ENCODE data around the gene UBL4A.

The UBL4A gene

DNA sequence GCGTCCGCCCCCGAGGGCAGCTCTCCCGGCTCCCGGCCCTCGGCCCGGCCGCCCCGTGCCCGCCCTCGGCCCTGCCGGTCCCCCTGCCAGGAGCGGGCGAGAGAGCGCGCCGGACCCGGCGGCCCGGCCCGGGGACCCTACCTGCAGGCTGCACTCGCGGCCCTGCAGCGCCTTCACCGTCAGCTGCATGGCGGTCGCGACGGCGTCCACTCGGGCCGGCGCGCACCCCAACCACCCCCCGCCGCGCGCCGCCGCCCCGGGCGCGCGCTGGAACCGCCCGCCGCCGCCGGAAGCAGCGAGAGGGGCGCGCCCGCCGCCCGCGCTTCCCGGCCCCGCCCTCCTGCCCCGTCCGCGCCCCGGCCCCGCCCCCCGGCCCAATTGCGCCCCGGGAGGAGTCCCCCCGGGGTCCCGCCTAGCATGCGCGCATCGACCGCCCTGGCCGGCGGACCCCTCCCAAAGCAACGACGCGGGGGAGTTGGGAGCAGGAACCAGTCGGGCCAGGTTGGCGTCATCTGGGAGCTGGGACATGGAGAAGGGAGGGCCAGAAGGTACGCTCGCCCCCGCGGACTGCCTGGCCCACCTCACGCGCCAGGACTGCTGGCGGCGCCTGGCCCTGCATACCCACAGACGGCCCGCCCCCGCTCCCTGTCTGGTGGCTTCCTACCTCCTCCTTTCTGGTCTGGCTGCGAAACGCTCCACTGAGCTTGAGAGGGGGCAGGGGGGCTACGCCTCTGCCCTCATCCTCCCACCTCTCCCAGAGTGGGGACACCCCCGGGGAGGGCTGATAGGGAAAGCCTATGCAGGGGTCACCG is at the start of gene UBL4A:
TSS of gene UBL4A (minus strand) at position 220 of the 812 bp plus-strand sequence. CDS start at position 189, 31 bp downstream.
- peaks cover 55% of the 10 kb centered on the region for H3K36me3 Mint-ChIP-seq (ENCODE audit: low read depth)
- peaks cover 42% of the 10 kb centered on the region for H3K4me1 Mint-ChIP-seq (ENCODE audit: low read depth)
- peak within 1 kb of the TSS; percentile 78 for H3K4me3 Mint-ChIP-seq
- DNase-seq: peak; percentile 77
- no peaks in the 10 kb centered on the region for H3K9me3 Mint-ChIP-seq
- H3K27me3 Mint-ChIP-seq: peaks cover 17% of the 10 kb centered on the region
- peak within 1 kb of the TSS; percentile 85 for H3K27ac Mint-ChIP-seq

DNA sequence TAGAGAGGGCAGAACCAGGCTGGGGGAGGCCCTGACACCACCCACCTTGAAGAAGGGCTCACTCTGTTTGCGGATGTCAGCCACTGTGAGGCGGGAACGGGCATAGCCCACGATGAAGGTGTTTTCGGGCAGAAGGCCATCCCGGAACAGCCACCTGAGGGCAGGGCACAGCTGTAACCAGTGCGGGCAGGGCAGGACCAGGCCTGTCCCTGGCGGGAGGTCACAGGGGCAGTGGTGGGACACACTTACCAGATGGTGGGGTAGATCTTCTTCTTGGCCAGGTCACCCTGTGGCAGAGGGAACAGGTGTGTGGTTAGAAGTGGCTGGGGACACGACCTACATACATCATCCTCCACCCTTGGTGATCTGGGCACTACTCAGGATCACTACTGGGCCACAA is 49.5 kb upstream of the UBL4A start:
- Mint-ChIP-seq H3K36me3 (ENCODE audit: low read depth) (peaks cover 64% of the 10 kb centered on the region), H3K9me3 (no peaks in the 10 kb centered on the region), H3K27ac (no peak overlapping the region), H3K27me3 (peaks cover 22% of the 10 kb centered on the region), H3K4me1 (ENCODE audit: low read depth) (peaks cover 26% of the 10 kb centered on the region), H3K4me3 (no peak overlapping the region)
- no peak for DNase-seq

- Mint-ChIP-seq H3K9me3 (no peaks in the 10 kb centered on the region), H3K36me3 (ENCODE audit: low read depth) (peaks cover 64% of the 10 kb centered on the region), H3K27me3 (peaks cover 18% of the 10 kb centered on the region), H3K4me3 (no peak overlapping the region), H3K4me1 (ENCODE audit: low read depth) (peaks cover 23% of the 10 kb centered on the region), H3K27ac (peak overlapping the region; percentile 69)
- peak; percentile 96 for DNase-seq
These were observed 48.3 kb upstream of the UBL4A start for GRCh38 chrX:154534526-154535322.

DNA sequence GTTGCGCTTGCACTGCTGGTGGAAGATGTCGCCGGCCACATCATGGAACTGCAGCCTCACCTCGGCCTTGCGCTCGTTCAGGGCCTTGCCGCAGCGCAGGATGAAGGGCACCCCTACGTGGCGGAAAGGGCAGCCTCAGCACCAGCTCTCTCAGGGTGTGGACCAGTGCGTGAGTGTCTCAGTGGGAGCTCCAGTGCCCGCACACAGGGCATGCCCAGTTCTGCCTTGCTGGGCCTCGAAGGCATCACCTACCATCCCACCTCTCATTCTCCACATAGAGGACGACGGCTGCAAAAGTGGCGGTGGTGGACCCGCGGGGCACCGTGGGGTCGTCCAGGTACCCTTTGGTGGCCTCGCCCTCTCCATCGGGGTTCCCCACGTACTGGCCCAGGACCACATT is 46.3 kb upstream of the UBL4A start:
- peaks cover 10% of the 10 kb centered on the region for H3K27me3 Mint-ChIP-seq
- no peaks in the 10 kb centered on the region for H3K9me3 Mint-ChIP-seq
- no peak overlapping the region for H3K27ac Mint-ChIP-seq
- H3K4me3 Mint-ChIP-seq: no peak overlapping the region
- DNase-seq: no peak
- peaks cover 12% of the 10 kb centered on the region for H3K4me1 Mint-ChIP-seq (ENCODE audit: low read depth)
- peaks cover 53% of the 10 kb centered on the region for H3K36me3 Mint-ChIP-seq (ENCODE audit: low read depth)

DNA sequence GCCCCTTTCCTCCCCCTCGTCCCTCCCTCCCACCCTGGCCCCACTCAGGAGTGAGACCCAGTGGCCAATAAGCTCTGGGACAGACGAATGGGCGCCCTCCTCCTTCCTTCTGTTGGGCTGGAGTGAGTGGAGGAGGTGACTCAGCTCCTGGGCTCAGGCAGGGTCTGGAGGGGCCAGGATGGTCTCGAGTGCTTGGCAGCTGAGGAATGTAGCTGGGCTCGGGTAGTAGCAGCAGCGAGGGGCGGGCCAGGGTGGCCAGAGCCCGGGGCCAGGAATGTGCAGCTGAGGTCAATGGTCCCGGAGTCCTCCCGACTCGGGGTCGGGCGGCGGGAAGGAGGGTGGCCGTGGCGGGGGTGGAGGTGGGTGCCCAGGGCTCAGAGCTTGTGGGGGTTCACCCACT is 45.2 kb upstream of the UBL4A start:
- H3K27me3 Mint-ChIP-seq: peaks cover 8% of the 10 kb centered on the region
- no peak for DNase-seq
- no peak overlapping the region for H3K27ac Mint-ChIP-seq
- no peak overlapping the region for H3K4me3 Mint-ChIP-seq
- no peaks in the 10 kb centered on the region for H3K9me3 Mint-ChIP-seq
- H3K4me1 Mint-ChIP-seq (ENCODE audit: low read depth): peaks cover 20% of the 10 kb centered on the region
- peaks cover 51% of the 10 kb centered on the region for H3K36me3 Mint-ChIP-seq (ENCODE audit: low read depth)

- Mint-ChIP-seq H3K27ac (no peak overlapping the region), H3K27me3 (peaks cover 2% of the 10 kb centered on the region), H3K9me3 (no peaks in the 10 kb centered on the region), H3K4me1 (ENCODE audit: low read depth) (peaks cover 28% of the 10 kb centered on the region), H3K4me3 (no peak overlapping the region), H3K36me3 (ENCODE audit: low read depth) (peaks cover 40% of the 10 kb centered on the region)
- no peak for DNase-seq
These were observed 43.9 kb upstream of the UBL4A start for GRCh38 chrX:154530286-154530685.

GRCh38 chrX:154529206-154529612 is 42.8 kb upstream of the UBL4A start:
- H3K9me3 Mint-ChIP-seq: no peaks in the 10 kb centered on the region
- peaks cover 31% of the 10 kb centered on the region for H3K36me3 Mint-ChIP-seq (ENCODE audit: low read depth)
- H3K4me1 Mint-ChIP-seq (ENCODE audit: low read depth): peaks cover 21% of the 10 kb centered on the region
- no peaks in the 10 kb centered on the region for H3K27me3 Mint-ChIP-seq
- H3K27ac Mint-ChIP-seq: no peak overlapping the region
- no peak overlapping the region for H3K4me3 Mint-ChIP-seq
- no peak for DNase-seq

- H3K27me3 Mint-ChIP-seq: peaks cover 9% of the 10 kb centered on the region
- DNase-seq: peak; percentile 68
- H3K4me1 Mint-ChIP-seq (ENCODE audit: low read depth): peaks cover 20% of the 10 kb centered on the region
- H3K9me3 Mint-ChIP-seq: no peaks in the 10 kb centered on the region
- peak overlapping the region; percentile 29 for H3K27ac Mint-ChIP-seq
- H3K36me3 Mint-ChIP-seq (ENCODE audit: low read depth): peaks cover 10% of the 10 kb centered on the region
- H3K4me3 Mint-ChIP-seq: no peak overlapping the region
These were observed 40.7 kb upstream of the UBL4A start for GRCh38 chrX:154526901-154527675.

DNA sequence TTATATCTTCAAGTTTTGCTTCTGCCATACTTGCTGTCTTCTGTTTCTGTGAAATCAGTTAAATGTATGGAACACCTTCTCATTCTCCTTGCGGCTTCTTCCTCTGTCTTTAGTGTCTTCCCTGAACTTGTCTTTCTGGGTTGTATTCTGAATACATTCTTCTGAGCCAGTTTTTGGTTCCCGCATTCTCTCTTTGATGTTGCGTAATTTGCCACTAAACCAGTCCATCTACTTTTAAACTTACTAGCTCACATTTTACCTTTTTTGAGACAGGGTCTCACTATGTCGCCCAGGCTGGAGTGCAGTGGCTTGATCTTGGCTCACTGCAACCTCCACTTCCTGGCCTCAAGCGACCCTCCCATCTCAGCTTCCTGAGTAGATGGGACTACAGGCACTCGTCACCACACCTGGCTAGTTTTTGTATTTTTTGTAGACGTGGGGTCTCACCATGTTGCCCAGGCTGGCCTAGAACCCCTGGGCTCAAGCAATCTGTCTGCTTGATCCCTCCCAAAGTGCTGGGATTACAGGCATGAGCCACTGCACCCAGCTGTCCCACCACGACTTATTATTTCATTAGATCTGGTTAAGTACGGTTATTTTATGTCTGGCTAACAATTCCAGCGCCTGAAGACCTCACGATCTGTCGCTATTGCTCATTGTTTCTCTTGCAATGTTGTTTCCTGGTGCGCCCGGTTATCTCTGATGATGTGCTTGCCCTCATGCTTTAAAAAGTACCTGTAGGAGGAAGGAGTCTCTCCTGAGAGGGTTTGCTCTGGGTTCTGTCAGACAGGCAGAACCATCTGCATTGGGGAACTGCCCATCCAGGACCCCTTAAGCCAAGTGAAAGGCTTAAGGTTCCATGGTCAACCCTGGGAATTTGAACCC is 39.4 kb upstream of the UBL4A start:
- Mint-ChIP-seq H3K9me3 (no peaks in the 10 kb centered on the region), H3K27ac (no peak overlapping the region), H3K27me3 (peaks cover 9% of the 10 kb centered on the region), H3K4me1 (ENCODE audit: low read depth) (peaks cover 20% of the 10 kb centered on the region), H3K4me3 (no peak overlapping the region), H3K36me3 (ENCODE audit: low read depth) (peaks cover 4% of the 10 kb centered on the region)
- no peak for DNase-seq

- H3K4me3 Mint-ChIP-seq: no peak overlapping the region
- peaks cover 24% of the 10 kb centered on the region for H3K27me3 Mint-ChIP-seq
- H3K27ac Mint-ChIP-seq: no peak overlapping the region
- H3K4me1 Mint-ChIP-seq (ENCODE audit: low read depth): peaks cover 11% of the 10 kb centered on the region
- H3K9me3 Mint-ChIP-seq: no peaks in the 10 kb centered on the region
- H3K36me3 Mint-ChIP-seq (ENCODE audit: low read depth): peaks cover 7% of the 10 kb centered on the region
- no peak for DNase-seq
These were observed 33.0 kb upstream of the UBL4A start for GRCh38 chrX:154519389-154519788.

GRCh38 chrX:154517101-154517781 is 30.8 kb upstream of the UBL4A start:
- Mint-ChIP-seq H3K9me3 (no peaks in the 10 kb centered on the region), H3K4me1 (ENCODE audit: low read depth) (peaks cover 20% of the 10 kb centered on the region), H3K4me3 (no peak overlapping the region), H3K36me3 (ENCODE audit: low read depth) (peaks cover 8% of the 10 kb centered on the region), H3K27me3 (peaks cover 20% of the 10 kb centered on the region), H3K27ac (no peak overlapping the region)
- no peak for DNase-seq

GRCh38 chrX:154516656-154517100 is 30.3 kb upstream of the UBL4A start:
- DNase-seq: no peak
- peaks cover 20% of the 10 kb centered on the region for H3K27me3 Mint-ChIP-seq
- peak overlapping the region; percentile 90 for H3K27ac Mint-ChIP-seq
- H3K4me1 Mint-ChIP-seq (ENCODE audit: low read depth): peaks cover 22% of the 10 kb centered on the region
- peak overlapping the region; percentile 83 for H3K4me3 Mint-ChIP-seq
- H3K9me3 Mint-ChIP-seq: no peaks in the 10 kb centered on the region
- H3K36me3 Mint-ChIP-seq (ENCODE audit: low read depth): peaks cover 10% of the 10 kb centered on the region

DNA sequence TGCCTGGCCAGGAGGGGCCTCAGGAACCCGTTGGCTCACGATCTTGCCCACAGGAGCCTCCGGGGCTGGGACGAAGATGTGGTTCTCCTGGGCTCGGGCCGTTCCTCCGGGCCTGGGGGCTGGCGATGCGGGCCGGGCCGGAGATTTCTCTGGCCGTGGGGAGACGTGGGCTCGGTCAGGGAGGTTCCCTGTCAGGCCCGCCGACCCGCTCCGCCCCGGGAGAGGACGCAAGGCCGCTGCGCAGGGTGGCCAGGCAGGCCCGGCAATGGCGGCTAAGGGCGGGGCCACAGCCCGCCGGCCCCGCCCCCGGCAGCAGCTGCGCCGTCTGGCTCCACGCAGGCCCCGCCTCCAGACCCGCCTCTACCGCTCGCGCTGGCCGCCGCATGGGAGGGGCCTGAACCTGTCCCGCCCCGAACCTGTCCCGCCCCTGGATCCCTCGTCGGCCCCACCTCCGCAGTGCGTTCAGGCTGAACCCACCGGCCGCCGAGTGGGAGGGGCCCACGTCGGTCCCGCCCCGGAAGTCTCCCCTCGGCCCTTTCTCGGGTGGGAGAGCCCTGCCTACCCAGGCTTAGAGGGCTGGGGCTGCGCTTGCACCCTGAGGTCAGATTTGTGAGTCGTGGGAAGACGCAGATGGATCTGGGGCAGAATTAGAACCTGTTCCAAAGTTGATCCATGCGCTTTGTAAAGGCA is 29.7 kb upstream of the UBL4A start, which contains the start of gene FAM3A:
TSS of gene FAM3A (minus strand) at position 267 of the 690 bp plus-strand sequence. CDS start 460 bp downstream, outside the sequence.
- Mint-ChIP-seq H3K9me3 (no peaks in the 10 kb centered on the region), H3K4me3 (peak within 1 kb of the TSS; percentile 84), H3K4me1 (ENCODE audit: low read depth) (peaks cover 28% of the 10 kb centered on the region), H3K27ac (peak within 1 kb of the TSS; percentile 90), H3K36me3 (ENCODE audit: low read depth) (peaks cover 14% of the 10 kb centered on the region), H3K27me3 (peaks cover 21% of the 10 kb centered on the region)
- peak; percentile 96 for DNase-seq

Data from activated T-cell treated with anti-CD3 and anti-CD28 coated beads, Interleukin-2, amount 50 U/mL, for 24 hours (primary cell).